CD14-positive monocyte (primary cell): ENCODE results near the gene HERC4. TPM values are rescaled to one million over a fixed set of nuclear protein-coding genes. Genes with fewer than 3 reads are reported as not detected.
A peak's percentile ranks its signal among the peaks of the same experiment; 100 is the strongest.

Experiments
- DNase-seq, 3 donors: peaks; one replicate each; pipeline ENCODE4 v3.0.0-alpha.2; 2011 to 2022
- H2AFZ ChIP-seq: 2 replicates; pipeline ENCODE4 v1.6.0; 2012; ENCODE audit warnings: mild to moderate bottlenecking, low read depth, low read length, inconsistent platforms; ENCODE audit not compliant: insufficient read depth, poor library complexity, severe bottlenecking
- H3K27ac ChIP-seq, 2 donors: 1 replicate in 1 of 2; 2 replicates in 1 of 2; pipeline ENCODE4 v1.5.1; 2012 to 2013; ENCODE audit warnings: low read length in 2 of 2, control low read depth in 1 of 2, inconsistent platforms in 1 of 2, low read depth in 1 of 2, mild to moderate bottlenecking in 1 of 2
- H3K27me3 ChIP-seq, 2 donors: one replicate each; pipeline versions ENCODE4 v1.6.0 to v1.6.1; 2011 to 2013; ENCODE audit warnings: low read length in 2 of 2; ENCODE audit not compliant: control insufficient read depth in 2 of 2, insufficient read depth in 2 of 2
- H3K36me3 ChIP-seq, 2 donors: replicated peaks in 1 of 2; 1 replicate in 1 of 2; 2 replicates in 1 of 2; pipeline versions ENCODE4 v1.5.1 to v1.6.1; 2012 to 2013; ENCODE audit warnings: low read length in 2 of 2, control low read depth in 1 of 2, inconsistent platforms in 1 of 2, mild to moderate bottlenecking in 1 of 2; ENCODE audit not compliant: insufficient read depth in 2 of 2, control insufficient read depth in 1 of 2
- H3K4me1 ChIP-seq, 2 donors: 1 replicate in 1 of 2; 2 replicates in 1 of 2; pipeline versions ENCODE4 v1.5.1 to v1.6.1; 2012 to 2013; ENCODE audit warnings: low read length in 2 of 2, control low read depth in 1 of 2, inconsistent platforms in 1 of 2, mild to moderate bottlenecking in 1 of 2, moderate library complexity in 1 of 2; ENCODE audit not compliant: insufficient read depth in 2 of 2, control insufficient read depth in 1 of 2
- H3K4me2 ChIP-seq: replicated peaks from 2 replicates; pipeline ENCODE3; 2012; ENCODE audit warnings: low read length, moderate library complexity, mild to moderate bottlenecking; ENCODE audit not compliant: poor library complexity, severe bottlenecking; ENCODE audit errors: extremely low read depth
- H3K4me3 ChIP-seq, 3 experiments: fragments of 200-600 bp in 1 of 3; sonication (generic) in 1 of 3; replicated peaks in 1 of 3; 1 replicate in 2 of 3; 2 replicates in 1 of 3; pipeline ENCODE4 v1.5.1; 2011 to 2013; ENCODE audit warnings: low read length in 3 of 3, mild to moderate bottlenecking in 3 of 3, control low read depth in 2 of 3, low read depth in 2 of 3, inconsistent platforms in 1 of 3, moderate library complexity in 1 of 3
- H3K79me2 ChIP-seq: 2 replicates; pipeline ENCODE4 v1.6.0; 2012; ENCODE audit warnings: mild to moderate bottlenecking, control low read depth, inconsistent platforms, low read length, moderate library complexity; ENCODE audit not compliant: insufficient read depth
- H3K9ac ChIP-seq: 2 replicates; pipeline ENCODE4 v1.6.0; 2017; ENCODE audit warnings: low read length, mild to moderate bottlenecking; ENCODE audit not compliant: insufficient read depth, poor library complexity, severe bottlenecking
- H3K9me3 ChIP-seq, 2 donors: replicated peaks in 1 of 2; 1 replicate in 1 of 2; 2 replicates in 1 of 2; pipeline versions ENCODE4 v1.5.1 to v1.6.1; 2012 to 2013; ENCODE audit warnings: low read length in 2 of 2, control low read depth in 1 of 2; ENCODE audit not compliant: control insufficient read depth in 1 of 2, insufficient read depth in 1 of 2
- H4K20me1 ChIP-seq: 2 replicates; pipeline ENCODE4 v1.6.0; 2012; ENCODE audit warnings: mild to moderate bottlenecking, low read length, control low read depth, moderate library complexity; ENCODE audit not compliant: insufficient read depth
- H3K27ac Mint-ChIP-seq, 7 donors: one replicate each; pipeline ENCODE4 v1.8.0; 2020; ENCODE audit warnings: mild to moderate bottlenecking in 7 of 7, mixed read lengths in 7 of 7, moderate library complexity in 6 of 7, inconsistent platforms in 2 of 7
- H3K27me3 Mint-ChIP-seq, 3 donors: one replicate each; pipeline ENCODE4 v1.8.0; 2021 to 2022; ENCODE audit warnings: low read depth in 3 of 3, mild to moderate bottlenecking in 3 of 3, mixed read lengths in 3 of 3, moderate library complexity in 3 of 3, inconsistent platforms in 1 of 3
- H3K36me3 Mint-ChIP-seq, 2 donors: one replicate each; pipeline ENCODE4 v1.8.0; 2020; ENCODE audit warnings: mixed read lengths in 2 of 2, inconsistent platforms in 1 of 2, mild to moderate bottlenecking in 1 of 2
- H3K4me1 Mint-ChIP-seq: one replicate; pipeline ENCODE4 v1.8.0; 2020; ENCODE audit warnings: mild to moderate bottlenecking, mixed read lengths
- H3K4me3 Mint-ChIP-seq, 2 donors: one replicate each; pipeline ENCODE4 v1.8.0; 2020; ENCODE audit warnings: mild to moderate bottlenecking in 2 of 2, mixed read lengths in 2 of 2, moderate library complexity in 1 of 2
- H3K9me3 Mint-ChIP-seq, 7 donors: one replicate each; pipeline ENCODE4 v1.8.0; 2020 to 2022; ENCODE audit warnings: mixed read lengths in 7 of 7, mild to moderate bottlenecking in 6 of 7, moderate library complexity in 6 of 7, inconsistent platforms in 2 of 7
- WGBS: methylation state at CpG from one replicate; pipeline ENCODE4 v1.1.5; 2013; ENCODE audit warnings: missing lambda C conversion rate; ENCODE audit not compliant: insufficient coverage; 5-methylcytosine and 5-hydroxymethylcytosine counted together
- intact Hi-C, 2 donors: fragments of 100-400 bp; cut with micrococcal nuclease; formaldehyde crosslinking; loops; one replicate each; pipeline versions ENCODE4 v1.15.0 to v1.15.1; 2023
- polyA plus RNA-seq, 3 donors: library from polyadenylated mRNA; depleted of rRNA in 1 of 3; unstranded in 2 of 3; stranded (reverse) in 1 of 3; fragments of 300-500 nt in 2 of 3; fragments of >200 nt in 1 of 3; fragmentation: Illumina TruSeq in 2 of 3; gene quantifications; 1 replicate in 2 of 3; 2 replicates in 1 of 3; pipeline ENCODE4 v1.2.3, GENCODE V29; 2012 to 2021
- TF ChIP-seq, protein P1 (sequence below): fragments of 200-600 bp; IDR thresholded peaks from one replicate; pipeline ENCODE4 v1.8.0; 2022; ENCODE audit warnings: antibody characterized with exemption, mild to moderate bottlenecking

HERC4 gene
- polyA plus RNA-seq, 3 donors = 10.7 to 17.5 (median 14.3) TPM

DNA sequence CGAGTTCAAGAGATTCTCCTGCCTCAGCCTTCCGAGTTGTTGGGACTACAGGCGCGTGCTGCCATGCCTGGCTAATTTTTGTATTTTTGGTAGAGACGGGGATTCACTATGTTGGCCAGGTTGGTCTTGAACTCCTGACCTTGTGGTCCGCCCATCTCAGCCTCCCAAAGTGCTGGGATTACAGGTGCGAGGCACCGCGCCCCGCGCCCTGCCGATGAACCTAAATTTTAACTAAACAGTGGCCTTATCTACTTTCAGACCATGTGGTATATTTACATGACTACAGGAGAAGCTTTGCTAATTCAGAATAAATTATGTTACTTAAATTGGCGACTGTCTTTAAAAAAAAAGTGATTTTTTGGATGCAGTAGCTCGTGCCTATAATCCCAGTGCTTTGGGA, 181.4 kb downstream of the HERC4 start:
- H3K36me3 Mint-ChIP-seq = peaks cover 64 to 88% of the 10 kb centered on the region in 2 donors
- TF ChIP-seq, protein P1, sequence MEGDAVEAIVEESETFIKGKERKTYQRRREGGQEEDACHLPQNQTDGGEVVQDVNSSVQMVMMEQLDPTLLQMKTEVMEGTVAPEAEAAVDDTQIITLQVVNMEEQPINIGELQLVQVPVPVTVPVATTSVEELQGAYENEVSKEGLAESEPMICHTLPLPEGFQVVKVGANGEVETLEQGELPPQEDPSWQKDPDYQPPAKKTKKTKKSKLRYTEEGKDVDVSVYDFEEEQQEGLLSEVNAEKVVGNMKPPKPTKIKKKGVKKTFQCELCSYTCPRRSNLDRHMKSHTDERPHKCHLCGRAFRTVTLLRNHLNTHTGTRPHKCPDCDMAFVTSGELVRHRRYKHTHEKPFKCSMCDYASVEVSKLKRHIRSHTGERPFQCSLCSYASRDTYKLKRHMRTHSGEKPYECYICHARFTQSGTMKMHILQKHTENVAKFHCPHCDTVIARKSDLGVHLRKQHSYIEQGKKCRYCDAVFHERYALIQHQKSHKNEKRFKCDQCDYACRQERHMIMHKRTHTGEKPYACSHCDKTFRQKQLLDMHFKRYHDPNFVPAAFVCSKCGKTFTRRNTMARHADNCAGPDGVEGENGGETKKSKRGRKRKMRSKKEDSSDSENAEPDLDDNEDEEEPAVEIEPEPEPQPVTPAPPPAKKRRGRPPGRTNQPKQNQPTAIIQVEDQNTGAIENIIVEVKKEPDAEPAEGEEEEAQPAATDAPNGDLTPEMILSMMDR = no peak
- no peak overlapping the region for H3K4me3 ChIP-seq
- no peaks in the 10 kb centered on the region for H3K9me3 ChIP-seq
- peak overlapping the region in 4 of 7 donors; percentile 32 to 64 (median 54) for H3K27ac Mint-ChIP-seq
- peaks cover 9% of the 10 kb centered on the region for H3K4me1 Mint-ChIP-seq
- H3K4me1 ChIP-seq = no peaks in the 10 kb centered on the region
- DNase-seq = no peak
- 90% methylated on average over 2 of the region's 14 CpGs for WGBS
- intact Hi-C loops = no loop called here
- no peak overlapping the region for H3K4me2 ChIP-seq
- no peaks in the 10 kb centered on the region for H3K9me3 Mint-ChIP-seq
- no peak overlapping the region for H3K27ac ChIP-seq
- H4K20me1 ChIP-seq = peaks cover 95% of the 10 kb centered on the region
- peaks cover 56% of the 10 kb centered on the region for H3K79me2 ChIP-seq
- H3K27me3 Mint-ChIP-seq = no peaks in the 10 kb centered on the region
- no peak overlapping the region for H2AFZ ChIP-seq
- H3K4me3 Mint-ChIP-seq = no peak overlapping the region
- no peaks in the 10 kb centered on the region for H3K27me3 ChIP-seq
- peaks cover 84 to 99% of the 10 kb centered on the region in 2 donors for H3K36me3 ChIP-seq
- no peak overlapping the region for H3K9ac ChIP-seq

- intact Hi-C loops = loop anchor here (2.0 to 10.0 kb wide), 4 partner anchors 36 to 840 kb away; partner anchors contain the start of genes CCAR1 (in 1 of the 2), HERC4 (in 1 of the 2), HNRNPH3 (in 1 of the 2) and PBLD (in 1 of the 2)
- H3K4me3 ChIP-seq = peak overlapping the region; percentile 59 to 89 (median 69)
- H3K4me2 ChIP-seq = peak overlapping the region; percentile 86
- H3K27ac ChIP-seq = peak overlapping the region; percentile 73 to 87
- peaks cover 46% of the 10 kb centered on the region for H3K79me2 ChIP-seq
- Mint-ChIP-seq H3K9me3 (peaks cover 0 to 2% (median 0%) of the 10 kb centered on the region in 7 donors), H3K4me1 (peaks cover 33% of the 10 kb centered on the region), H3K27me3 (peaks cover 0 to 4% (median 2%) of the 10 kb centered on the region in 3 donors), H3K4me3 (peak overlapping the region; percentile 89 to 94), H3K36me3 (peaks cover 31 to 34% of the 10 kb centered on the region in 2 donors), H3K27ac (peak overlapping the region; percentile 90 to 97 (median 93))
- WGBS = under 1% methylated on average over 50 of the region's 73 CpGs
- peaks cover 28 to 34% of the 10 kb centered on the region in 2 donors for H3K36me3 ChIP-seq
- TF ChIP-seq, protein P1 = no peak
- peak overlapping the region; percentile 74 for H2AFZ ChIP-seq
- peaks cover 24 to 32% of the 10 kb centered on the region in 2 donors for H3K4me1 ChIP-seq
- DNase-seq = peak; percentile 59 to 74 (median 62)
- H3K9me3 ChIP-seq = no peaks in the 10 kb centered on the region
- peaks cover 50% of the 10 kb centered on the region for H4K20me1 ChIP-seq
- peak overlapping the region; percentile 77 for H3K9ac ChIP-seq
- H3K27me3 ChIP-seq = no peaks in the 10 kb centered on the region
Measured at GRCh38 chr10:67884842-67885670, 190.0 kb downstream of the HERC4 start.
